Skeletal muscle satellite cell (primary cell): ENCODE measurements around the gene MIA.
A peak's percentile ranks its signal among the peaks of the same experiment; 100 is the strongest.

Source experiments
- H3K27me3 ChIP-seq: 2 replicates; pipeline ENCODE4 v1.7.0; 2013; ENCODE audit warnings: low read length; ENCODE audit not compliant: control insufficient read depth, insufficient read depth
- H3K36me3 ChIP-seq: 2 replicates; pipeline ENCODE4 v1.7.0; 2013; ENCODE audit warnings: mild to moderate bottlenecking, control low read depth, low read length; ENCODE audit not compliant: insufficient read depth
- H3K4me1 ChIP-seq: 2 replicates; pipeline ENCODE4 v1.7.0; 2013; ENCODE audit warnings: low read length; ENCODE audit not compliant: control insufficient read depth, insufficient read depth
- H3K4me2 ChIP-seq: 2 replicates; pipeline ENCODE4 v1.7.0; 2013; ENCODE audit warnings: mild to moderate bottlenecking, low read length
- H3K4me3 ChIP-seq: 2 replicates; pipeline ENCODE4 v1.7.0; 2013; ENCODE audit warnings: low read length
- H3K9ac ChIP-seq: 2 replicates; pipeline ENCODE4 v1.7.0; 2013; ENCODE audit warnings: mild to moderate bottlenecking, low read depth, low read length, moderate library complexity
- H3K9me3 ChIP-seq: replicated peaks from 2 replicates; pipeline ENCODE4 v1.7.0; 2013; ENCODE audit warnings: mild to moderate bottlenecking, control low read depth, low read length

The MIA gene

DNA sequence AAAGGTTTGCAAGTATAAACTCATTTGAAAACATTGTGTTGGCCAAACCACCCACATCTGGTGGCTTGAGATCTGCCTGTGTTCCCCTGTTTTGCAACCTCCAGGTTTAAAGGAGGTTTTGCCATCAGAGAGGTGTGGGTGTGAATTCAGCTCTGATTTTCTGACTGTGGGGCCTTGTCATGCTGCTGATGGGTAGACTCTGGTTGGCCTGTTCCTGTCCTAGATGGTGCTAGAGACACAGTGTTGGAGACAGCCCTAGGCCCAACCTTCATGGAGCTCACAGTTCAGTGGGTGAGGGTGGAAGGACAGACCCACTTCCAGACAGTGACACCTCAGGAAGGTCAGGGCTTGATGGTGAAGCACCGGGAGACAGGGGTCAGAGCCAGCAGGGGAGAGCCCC lies 10.2 kb downstream of the MIA start:
- Histone ChIP-seq H3K27me3 (no peaks in the 10 kb centered on the region), H3K9ac (no peak overlapping the region), H3K4me1 (no peaks in the 10 kb centered on the region), H3K36me3 (peaks cover 6% of the 10 kb centered on the region), H3K4me2 (no peak overlapping the region), H3K4me3 (no peak overlapping the region), H3K9me3 (no peaks in the 10 kb centered on the region)

- Histone ChIP-seq H3K4me1 (no peaks in the 10 kb centered on the region), H3K36me3 (peaks cover 6% of the 10 kb centered on the region), H3K4me2 (no peak overlapping the region), H3K9ac (no peak overlapping the region), H3K4me3 (no peak overlapping the region), H3K27me3 (no peaks in the 10 kb centered on the region), H3K9me3 (no peaks in the 10 kb centered on the region)
These were observed 11.0 kb downstream of the MIA start for GRCh38 chr19:40786060-40787037.

GRCh38 chr19:40791349-40791748 lies 16.0 kb downstream of the MIA start:
- Histone ChIP-seq H3K27me3 (no peaks in the 10 kb centered on the region), H3K9ac (no peak overlapping the region), H3K36me3 (peaks cover 6% of the 10 kb centered on the region), H3K4me2 (no peak overlapping the region), H3K9me3 (no peaks in the 10 kb centered on the region), H3K4me3 (no peak overlapping the region), H3K4me1 (no peaks in the 10 kb centered on the region)

DNA sequence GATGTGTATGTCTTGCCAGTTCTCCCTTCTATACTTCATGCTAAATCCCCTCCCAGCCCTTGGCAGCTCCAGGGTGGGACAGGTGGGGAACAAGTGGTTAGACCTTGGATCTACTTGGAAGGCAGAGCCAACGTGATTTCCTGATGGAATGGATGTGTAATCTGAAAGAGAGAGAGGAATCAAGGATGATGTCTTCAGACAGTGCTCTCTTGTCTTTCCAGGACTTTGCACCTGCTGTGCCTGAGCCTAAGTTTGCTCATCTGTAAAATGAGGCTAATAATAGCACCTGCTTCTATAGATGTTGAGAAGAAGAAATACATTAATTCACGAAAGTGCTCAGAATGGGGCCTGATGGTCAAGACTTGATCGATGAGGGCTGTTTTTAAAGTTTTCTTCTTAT lies 16.7 kb downstream of the MIA start:
- no peaks in the 10 kb centered on the region for H3K36me3 ChIP-seq
- no peaks in the 10 kb centered on the region for H3K9me3 ChIP-seq
- no peak overlapping the region for H3K4me3 ChIP-seq
- no peak overlapping the region for H3K9ac ChIP-seq
- H3K4me2 ChIP-seq, result no peak overlapping the region
- no peaks in the 10 kb centered on the region for H3K4me1 ChIP-seq
- no peaks in the 10 kb centered on the region for H3K27me3 ChIP-seq

GRCh38 chr19:40797166-40797962 lies 22.0 kb downstream of the MIA start:
- no peaks in the 10 kb centered on the region for H3K9me3 ChIP-seq
- peaks cover 22% of the 10 kb centered on the region for H3K36me3 ChIP-seq
- H3K9ac ChIP-seq, result peak overlapping the region; percentile 75
- H3K27me3 ChIP-seq, result no peaks in the 10 kb centered on the region
- peaks cover 30% of the 10 kb centered on the region for H3K4me1 ChIP-seq
- H3K4me2 ChIP-seq, result no peak overlapping the region
- peak overlapping the region; percentile 98 for H3K4me3 ChIP-seq

DNA sequence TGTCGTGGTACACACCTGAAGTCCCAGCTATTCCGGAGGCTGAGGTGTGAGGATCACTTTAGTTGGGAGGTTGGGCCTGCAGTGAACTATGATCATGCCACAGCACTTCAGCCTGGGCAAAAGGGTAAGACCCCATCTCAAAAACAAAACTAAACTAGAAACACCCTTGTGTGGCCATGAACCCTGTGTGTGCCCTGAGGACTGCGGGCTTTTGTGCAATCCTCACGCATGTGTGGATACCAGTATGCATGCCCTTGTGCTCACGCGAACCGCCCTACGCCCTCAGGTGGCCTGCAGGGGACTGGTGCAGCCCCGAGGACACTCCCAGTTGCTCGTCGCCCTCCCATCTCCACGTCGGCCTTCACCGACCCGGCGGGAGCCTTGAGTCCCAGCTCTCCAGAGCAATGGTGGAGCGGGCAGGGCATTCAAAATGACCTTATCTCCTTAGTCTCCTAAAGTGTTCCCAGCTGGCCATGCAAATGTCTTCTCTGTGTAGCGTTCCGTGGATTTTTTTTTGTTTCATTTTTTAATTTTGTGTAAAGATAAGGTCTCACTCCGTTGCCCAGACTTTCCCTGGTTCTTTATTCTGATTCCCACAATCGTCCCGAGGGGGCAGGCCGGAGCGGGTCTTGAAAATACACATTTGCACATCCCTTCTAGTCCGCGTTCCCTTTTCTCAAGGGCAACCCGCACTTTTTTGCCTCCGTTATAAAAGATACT lies 22.8 kb downstream of the MIA start:
- peak overlapping the region; percentile 75 for H3K9ac ChIP-seq
- peak overlapping the region; percentile 98 for H3K4me3 ChIP-seq
- peaks cover 29% of the 10 kb centered on the region for H3K36me3 ChIP-seq
- no peaks in the 10 kb centered on the region for H3K9me3 ChIP-seq
- H3K4me1 ChIP-seq, result peaks cover 37% of the 10 kb centered on the region
- no peaks in the 10 kb centered on the region for H3K27me3 ChIP-seq
- peak overlapping the region; percentile 86 for H3K4me2 ChIP-seq

DNA sequence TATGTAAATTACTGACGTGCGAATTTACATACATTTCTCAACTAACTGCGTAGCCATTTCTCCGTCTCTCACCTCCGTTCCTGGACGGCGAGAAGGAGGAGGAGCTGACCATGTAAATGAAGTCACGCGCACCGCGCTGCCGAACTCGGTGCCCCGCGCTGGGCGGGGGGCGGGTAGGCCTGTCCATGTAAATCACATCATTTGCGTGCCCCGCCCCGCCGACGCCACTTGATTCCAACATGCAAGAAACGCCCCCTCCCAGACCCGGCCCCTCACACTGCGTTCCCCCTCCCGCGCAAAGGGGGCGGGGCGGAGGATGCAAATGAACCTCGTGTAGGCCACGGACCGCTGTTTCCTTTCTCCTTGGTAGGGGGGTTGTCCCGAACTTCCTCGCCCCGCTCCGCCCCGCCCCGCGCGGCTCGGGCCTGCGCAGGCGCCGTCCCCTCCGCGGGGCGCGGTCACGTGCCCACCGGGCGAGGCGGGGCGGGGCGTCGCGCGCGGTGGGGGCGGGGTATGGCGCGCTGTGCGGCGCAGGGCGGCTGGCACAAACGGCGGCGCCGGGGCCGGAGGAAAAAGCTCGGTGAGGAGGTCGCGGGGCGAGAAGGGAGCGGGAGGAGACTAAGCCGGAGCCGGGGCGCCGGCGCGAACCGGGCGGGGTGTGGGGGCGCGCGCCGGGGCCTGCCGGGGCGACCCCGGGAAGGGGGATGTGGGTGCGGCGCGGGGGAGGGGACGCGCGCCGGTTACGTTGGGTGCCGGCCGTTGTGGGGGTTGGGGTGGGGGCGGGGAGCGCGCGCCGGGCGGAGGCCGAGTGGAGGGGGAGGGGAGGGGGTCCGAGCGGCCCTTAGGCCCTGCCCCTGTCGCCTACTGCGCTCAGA lies 23.6 kb downstream of the MIA start, which contains the start of gene EGLN2:
TSS of gene EGLN2 (plus strand) at position 509 of the 875 bp plus-strand sequence. CDS start 1,382 bp downstream, outside the sequence.
- Histone ChIP-seq H3K36me3 (peaks cover 37% of the 10 kb centered on the region), H3K9ac (peak within 1 kb of the TSS; percentile 94), H3K4me2 (peak within 1 kb of the TSS; percentile 95), H3K4me1 (peaks cover 44% of the 10 kb centered on the region), H3K9me3 (no peaks in the 10 kb centered on the region), H3K4me3 (peak within 1 kb of the TSS; percentile 98), H3K27me3 (no peaks in the 10 kb centered on the region)

DNA sequence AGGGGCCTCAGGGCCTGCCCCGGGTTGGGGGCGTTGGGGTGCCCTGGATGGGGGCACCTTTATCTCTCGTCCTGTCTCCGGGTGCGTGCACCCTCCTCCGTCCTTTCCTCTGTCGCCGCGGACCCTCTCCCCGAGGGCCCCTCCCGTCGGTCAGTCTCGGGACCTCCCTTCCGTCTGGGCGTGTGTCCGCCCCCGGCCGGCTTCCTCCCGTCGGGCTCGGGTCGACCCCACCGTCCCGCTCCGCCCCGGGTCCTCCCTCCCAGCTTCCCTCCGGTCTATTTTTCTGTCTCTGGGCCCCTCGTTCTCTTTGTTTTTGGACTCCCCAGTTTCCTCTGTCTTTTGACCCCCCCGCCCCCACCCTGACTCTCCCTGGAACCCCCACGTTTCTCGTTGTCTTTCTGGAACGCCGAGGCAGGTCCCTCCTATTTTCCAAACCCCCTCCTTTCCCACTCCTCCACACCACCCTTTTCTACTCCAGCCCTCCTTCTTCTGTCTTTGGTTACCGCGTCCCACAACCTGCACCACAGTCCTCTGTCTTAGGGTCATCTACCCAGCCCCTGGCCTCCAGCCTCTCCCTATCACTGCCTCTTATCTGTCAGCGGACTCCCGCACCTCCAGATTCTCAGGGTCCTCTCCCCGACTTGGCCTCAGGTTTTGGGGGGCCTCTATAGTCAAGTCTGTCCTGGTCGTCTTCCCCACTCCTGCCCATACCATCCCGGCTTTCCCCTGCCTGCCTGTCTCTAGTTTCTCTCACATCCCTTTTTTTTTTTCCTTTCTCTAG lies 24.4 kb downstream of the MIA start:
- Histone ChIP-seq H3K9ac (peak overlapping the region; percentile 94), H3K4me1 (peaks cover 49% of the 10 kb centered on the region), H3K4me3 (peak overlapping the region; percentile 98), H3K36me3 (peaks cover 45% of the 10 kb centered on the region), H3K27me3 (no peaks in the 10 kb centered on the region), H3K9me3 (no peaks in the 10 kb centered on the region), H3K4me2 (peak overlapping the region; percentile 95)

DNA sequence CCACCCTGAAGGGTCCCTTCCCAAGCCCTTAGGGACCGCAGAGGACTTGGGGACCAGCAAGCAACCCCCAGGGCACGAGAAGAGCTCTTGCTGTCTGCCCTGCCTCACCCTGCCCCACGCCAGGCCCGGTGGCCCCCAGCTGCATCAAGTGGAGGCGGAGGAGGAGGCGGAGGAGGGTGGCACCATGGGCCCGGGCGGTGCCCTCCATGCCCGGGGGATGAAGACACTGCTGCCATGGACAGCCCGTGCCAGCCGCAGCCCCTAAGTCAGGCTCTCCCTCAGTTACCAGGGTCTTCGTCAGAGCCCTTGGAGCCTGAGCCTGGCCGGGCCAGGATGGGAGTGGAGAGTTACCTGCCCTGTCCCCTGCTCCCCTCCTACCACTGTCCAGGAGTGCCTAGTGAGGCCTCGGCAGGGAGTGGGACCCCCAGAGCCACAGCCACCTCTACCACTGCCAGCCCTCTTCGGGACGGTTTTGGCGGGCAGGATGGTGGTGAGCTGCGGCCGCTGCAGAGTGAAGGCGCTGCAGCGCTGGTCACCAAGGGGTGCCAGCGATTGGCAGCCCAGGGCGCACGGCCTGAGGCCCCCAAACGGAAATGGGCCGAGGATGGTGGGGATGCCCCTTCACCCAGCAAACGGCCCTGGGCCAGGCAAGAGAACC lies 25.1 kb downstream of the MIA start:
- peak overlapping the region; percentile 98 for H3K4me3 ChIP-seq

More for the DNA sequence above, 25.1 kb downstream of the MIA start:
- Histone ChIP-seq H3K4me1 (peaks cover 53% of the 10 kb centered on the region), H3K27me3 (no peaks in the 10 kb centered on the region), H3K4me2 (peak overlapping the region; percentile 95), H3K36me3 (peaks cover 51% of the 10 kb centered on the region), H3K9me3 (no peaks in the 10 kb centered on the region), H3K9ac (peak overlapping the region; percentile 94)
